Activated CD4-positive, alpha-beta T cell treated with anti-CD3 and anti-CD28 coated beads for 1 hour (primary cell): ENCODE data around the gene MRPS25.

Experiments used
- DNase-seq: peaks from one replicate; pipeline ENCODE4 v3.0.0-alpha.2; 2020

Gene MRPS25

GRCh38 chr3:15081960-15082664 lies 17.0 kb upstream of the MRPS25 start:
- DNase-seq, result no peak

- no peak for DNase-seq
Observed at GRCh38 chr3:15079091-15079490, 14.0 kb upstream of the MRPS25 start.

- no peak for DNase-seq
Observed at GRCh38 chr3:15074500-15074899, 9.4 kb upstream of the MRPS25 start.

- no peak for DNase-seq
Observed at GRCh38 chr3:15071699-15072098, 6.6 kb upstream of the MRPS25 start.

GRCh38 chr3:15069441-15069840 lies 4.3 kb upstream of the MRPS25 start:
- DNase-seq, result no peak

- no peak for DNase-seq
Observed at GRCh38 chr3:15066467-15066866, 1.4 kb upstream of the MRPS25 start.

- no peak for DNase-seq
Observed at GRCh38 chr3:15065550-15066007, 464 bp upstream of the MRPS25 start.

GRCh38 chr3:15064299-15064834 lies 748 bp downstream of the MRPS25 start:
- no peak for DNase-seq

- no peak for DNase-seq
Observed at GRCh38 chr3:15063656-15064286, 1.3 kb downstream of the MRPS25 start.

- no peak for DNase-seq
Observed at GRCh38 chr3:15063238-15063637, 1.9 kb downstream of the MRPS25 start.

- DNase-seq, result no peak
Observed at GRCh38 chr3:15060029-15060428, 5.1 kb downstream of the MRPS25 start.

- DNase-seq, result no peak
Observed at GRCh38 chr3:15056676-15057404, 8.3 kb downstream of the MRPS25 start.

GRCh38 chr3:15055019-15055557 lies 10.0 kb downstream of the MRPS25 start:
- no peak for DNase-seq

- DNase-seq, result no peak
Observed at GRCh38 chr3:15053541-15053940, 11.6 kb downstream of the MRPS25 start.

- no peak for DNase-seq
Observed at GRCh38 chr3:15052335-15053242, 12.5 kb downstream of the MRPS25 start.

- DNase-seq, result no peak
Observed at GRCh38 chr3:15051531-15051930, 13.6 kb downstream of the MRPS25 start.

GRCh38 chr3:15050405-15051092 lies 14.6 kb downstream of the MRPS25 start:
- DNase-seq, result no peak

GRCh38 chr3:15049584-15049983 lies 15.5 kb downstream of the MRPS25 start:
- no peak for DNase-seq

- DNase-seq, result no peak
Observed at GRCh38 chr3:15045667-15046066, 19.4 kb downstream of the MRPS25 start.

GRCh38 chr3:15044326-15044725 lies 20.8 kb downstream of the MRPS25 start:
- DNase-seq, result no peak

- no peak for DNase-seq
Observed at GRCh38 chr3:15043408-15044171, 21.5 kb downstream of the MRPS25 start.
